HG03469 (cell line): ENCODE results near the gene KPNA1.
A peak's percentile ranks its signal among the peaks of the same experiment; 100 is the strongest.
"Not testable (repeated sequence)": the region's sequence is repeated elsewhere in the genome, so short reads cannot be mapped to it uniquely, and the experiment has no call there.

Experiments
- ATAC-seq: cut with Tn5 transposase; IDR thresholded peaks from one replicate; pipeline ENCODE4 v1.9.1; 2021; ENCODE audit warnings: mild to moderate bottlenecking, moderate library complexity, moderate number of reproducible peaks; ENCODE audit not compliant: unreplicated experiment

Gene KPNA1

DNA sequence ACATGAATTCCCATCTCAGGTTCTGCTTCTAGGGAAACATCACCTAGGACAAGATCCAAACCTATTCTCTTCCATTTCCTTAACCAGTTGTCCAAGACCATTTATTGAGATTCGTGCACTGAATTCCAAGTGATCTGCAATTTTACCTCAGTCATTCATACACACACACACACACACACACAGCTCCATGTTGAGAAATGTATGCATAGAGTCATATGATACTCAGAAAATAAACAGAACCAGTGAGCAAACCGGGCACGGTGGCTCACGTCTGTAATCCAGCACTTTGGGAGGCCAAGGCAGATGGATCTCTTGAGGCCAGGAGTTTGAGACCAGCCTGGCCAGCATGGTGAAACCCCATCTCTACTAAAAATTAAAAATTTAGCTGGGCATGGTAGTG lies 6.1 kb upstream of the KPNA1 start:
- ATAC-seq = no peak

DNA sequence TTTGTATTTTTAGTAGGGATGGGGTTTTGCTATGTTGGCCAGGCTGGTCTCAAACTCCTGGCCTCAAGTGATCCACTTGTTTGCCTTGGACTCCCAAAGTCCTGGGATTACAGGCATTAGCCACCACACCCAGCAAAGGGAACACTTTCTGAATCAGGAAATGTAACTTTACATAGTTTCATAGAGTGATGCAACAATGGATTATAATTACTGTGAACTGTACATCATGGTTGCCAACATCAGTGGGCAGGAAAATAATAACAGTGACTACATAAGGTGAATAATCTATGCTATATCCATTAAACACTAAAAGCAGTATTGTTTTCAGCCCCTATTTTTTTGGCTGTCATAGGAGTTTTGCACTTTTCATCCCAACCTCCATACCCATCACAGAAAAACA lies 5.0 kb upstream of the KPNA1 start:
- ATAC-seq = no peak

DNA sequence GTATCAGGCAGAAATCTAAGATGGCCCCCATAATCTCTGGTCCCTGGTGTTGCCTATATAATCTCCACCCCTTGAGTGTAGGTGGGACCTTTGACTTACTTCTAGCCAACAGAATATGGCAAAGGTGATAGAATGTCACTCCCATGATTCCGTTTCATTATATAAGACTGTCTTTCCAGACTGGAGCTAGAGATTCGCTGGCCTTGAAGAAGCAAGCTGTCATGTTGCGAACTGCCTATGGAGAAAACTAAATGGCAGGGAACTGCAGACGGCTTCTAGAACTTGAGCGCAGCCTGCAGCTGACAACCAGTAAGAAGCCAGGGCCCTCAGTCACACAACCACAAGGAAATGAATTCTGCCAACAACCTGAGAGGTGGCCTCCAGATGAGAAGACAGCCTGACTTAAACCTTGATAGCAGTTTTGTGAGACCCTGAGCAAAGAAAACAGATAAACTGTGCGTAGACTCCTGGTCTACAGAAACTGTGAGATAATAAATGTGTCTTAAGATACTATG lies 2.2 kb upstream of the KPNA1 start:
- ATAC-seq = no peak

DNA sequence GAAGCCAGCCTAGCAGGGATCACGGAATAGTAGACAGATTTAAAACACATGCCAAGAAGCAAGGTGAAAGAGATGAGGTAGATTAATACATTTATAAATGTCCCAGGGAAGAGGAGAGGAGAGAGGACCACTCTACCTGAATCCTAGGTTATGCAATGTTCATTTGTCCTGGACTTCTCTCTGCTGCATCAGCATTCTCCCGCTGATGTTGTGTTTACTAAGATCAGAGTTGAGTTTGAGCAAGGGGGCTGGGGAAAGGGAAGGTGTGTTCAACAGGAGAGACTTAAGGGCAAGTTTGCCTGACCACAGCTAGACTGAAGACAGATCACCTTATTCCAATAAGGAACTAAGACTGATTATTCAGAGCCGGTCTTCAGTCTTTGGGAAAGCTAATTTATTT lies 1.1 kb upstream of the KPNA1 start:
- ATAC-seq = no peak

DNA sequence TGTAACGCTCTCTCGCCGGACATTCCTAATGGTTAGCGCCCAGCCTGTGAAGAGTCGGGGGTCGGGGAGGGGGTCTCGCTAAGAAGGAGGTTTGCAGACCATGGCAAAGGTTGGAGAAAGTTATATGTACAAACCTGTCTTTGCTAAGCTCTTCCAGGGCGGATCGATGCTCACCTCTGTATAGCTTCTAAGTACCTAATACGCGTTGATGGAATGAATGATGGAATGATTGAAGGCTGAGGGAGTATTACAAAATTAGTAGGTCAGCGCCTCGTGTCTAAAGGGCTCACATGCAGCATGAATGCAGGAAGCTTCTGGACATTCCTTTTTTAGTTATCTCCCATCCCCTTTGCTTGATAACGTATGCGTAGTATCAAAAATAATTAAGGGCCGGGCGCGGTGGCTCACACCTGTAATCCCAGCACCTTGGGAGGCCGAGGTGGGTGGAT lies 305 bp upstream of the KPNA1 start:
- ATAC-seq = no peak

DNA sequence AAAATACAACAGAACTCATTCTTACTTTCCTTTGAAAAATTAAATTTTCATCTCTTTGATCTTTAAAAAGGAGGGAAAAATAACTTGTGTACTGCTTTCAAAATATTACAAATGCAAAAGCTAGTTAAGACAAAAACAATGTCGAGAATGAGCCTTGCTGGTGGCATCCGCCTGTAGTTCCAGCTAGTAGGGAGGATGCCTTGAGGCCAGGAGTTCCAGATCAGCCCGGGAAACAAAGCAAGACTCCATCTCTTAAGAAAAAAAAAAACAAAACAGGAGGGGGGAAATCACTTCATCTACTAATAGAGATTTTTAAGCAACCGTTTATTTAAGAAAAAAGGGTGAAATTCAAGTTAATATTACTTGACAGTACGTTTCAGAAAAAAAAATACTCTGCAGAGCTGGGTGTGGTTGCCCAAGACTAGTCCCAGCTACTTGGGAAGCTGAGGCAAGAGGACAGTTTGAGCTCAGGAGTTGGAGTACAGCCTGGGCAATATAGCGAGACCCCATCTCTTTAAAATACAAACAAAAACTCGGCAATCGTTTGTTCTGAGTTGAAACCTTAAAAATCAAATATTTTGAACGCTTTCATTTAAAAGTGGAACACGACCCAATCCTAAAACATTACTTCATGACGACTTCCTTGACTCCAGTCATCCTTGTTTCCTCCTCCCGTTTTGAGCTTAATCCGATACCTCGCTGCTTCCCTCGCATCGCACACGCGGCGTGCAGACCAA lies 1.2 kb downstream of the KPNA1 start:
- ATAC-seq = no peak

DNA sequence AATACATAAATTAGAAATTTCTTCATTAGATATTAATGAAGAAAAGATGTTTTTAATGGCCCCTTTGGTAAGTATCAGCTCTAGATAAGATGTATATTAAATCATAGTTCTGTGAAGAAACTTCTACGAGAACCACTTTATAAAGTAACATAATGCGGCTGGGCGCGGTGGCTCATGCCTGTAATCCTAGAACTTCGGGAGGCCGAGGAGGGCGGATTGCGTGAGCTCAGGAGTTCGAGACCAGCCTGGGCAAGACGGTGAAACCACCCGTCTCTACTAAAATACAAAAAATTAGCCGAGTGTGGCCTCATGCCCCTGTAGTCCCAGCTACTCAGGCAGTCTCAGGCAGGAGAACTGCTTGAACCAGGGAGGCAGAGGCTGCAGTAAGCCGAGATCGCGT lies 2.5 kb downstream of the KPNA1 start:
- ATAC-seq = no peak

DNA sequence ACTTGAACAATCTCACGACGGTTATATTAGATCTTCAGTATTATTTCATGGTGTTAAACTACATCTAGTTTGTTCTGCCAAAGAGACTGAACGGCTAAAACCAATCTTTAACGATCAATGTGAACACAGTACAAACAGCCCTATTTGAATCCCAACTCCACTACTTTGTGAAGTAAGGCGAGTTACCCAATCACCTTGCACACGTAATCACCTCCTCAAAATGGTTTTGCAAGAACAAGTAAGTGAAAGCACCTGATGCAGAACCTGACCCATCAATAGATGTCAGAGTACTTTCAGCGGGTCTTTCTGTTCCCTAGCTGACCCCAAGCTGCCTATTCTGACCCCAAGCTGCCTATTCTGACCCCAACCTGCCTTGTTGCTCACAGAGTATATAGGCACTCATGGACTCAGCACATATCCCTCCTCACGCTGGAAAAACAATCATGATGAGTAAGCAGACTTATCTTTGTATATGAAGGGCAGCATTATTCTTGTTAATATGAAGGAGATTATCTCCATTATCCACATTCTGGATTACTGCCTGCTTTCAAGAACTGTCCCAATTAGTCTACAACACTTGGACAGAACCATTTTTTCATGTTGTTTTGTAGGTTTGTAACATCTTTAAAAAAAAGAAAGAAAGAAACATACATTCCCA lies 3.7 kb downstream of the KPNA1 start:
- no peak for ATAC-seq

DNA sequence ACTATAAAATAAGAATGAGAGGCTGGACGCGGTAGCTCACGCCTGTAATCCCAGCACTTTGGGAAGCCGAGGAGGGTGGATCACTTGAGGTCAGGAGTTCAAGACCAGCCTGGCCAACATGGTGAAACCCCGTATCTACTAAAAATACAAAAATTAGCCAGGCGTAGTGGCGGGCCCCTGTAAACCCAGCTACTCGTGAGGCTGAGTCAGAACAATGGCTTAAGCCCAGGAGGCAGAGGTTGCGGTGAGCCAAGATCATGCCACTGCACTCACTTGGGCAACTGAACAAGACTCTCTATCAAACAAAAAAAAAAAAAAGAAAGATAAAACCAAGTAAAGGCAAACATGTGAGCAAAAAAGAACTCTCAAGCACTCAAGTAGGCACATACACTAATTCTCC lies 5.8 kb downstream of the KPNA1 start:
- ATAC-seq = not testable (repeated sequence)

DNA sequence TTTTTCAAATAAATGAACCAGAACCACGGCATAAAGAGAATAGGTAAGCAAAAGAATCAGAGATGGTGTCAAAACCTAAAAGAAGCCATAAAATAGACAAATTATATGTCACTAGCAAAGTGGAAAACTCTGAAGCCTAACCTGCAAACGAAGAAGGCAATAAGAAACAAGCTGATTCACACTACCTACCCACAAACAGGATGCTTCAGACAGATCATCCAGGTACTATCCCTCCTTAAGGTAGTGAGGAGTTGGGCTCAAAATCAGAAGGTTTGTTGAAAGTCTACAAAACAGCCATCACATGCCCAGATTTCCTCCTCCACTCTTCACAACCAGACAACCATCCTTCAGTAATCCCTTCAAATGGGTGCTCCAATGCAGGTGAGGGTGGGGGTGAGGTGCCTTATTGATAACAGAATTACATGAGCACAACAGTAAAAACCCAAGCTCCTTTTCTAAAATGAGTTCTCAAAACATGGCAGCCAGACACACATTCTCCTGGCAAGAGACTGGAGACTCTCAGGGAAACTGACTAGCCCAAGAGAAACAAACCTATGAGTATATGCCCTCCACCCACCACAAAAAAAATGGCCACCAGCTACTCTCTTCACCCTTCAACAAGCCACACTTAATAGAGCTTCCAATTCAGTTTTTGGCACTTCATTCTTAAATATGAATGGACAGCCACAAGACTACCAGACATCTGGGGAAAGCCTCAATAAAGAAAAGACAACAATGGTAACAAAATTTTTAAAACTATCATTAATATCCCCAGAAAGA lies 6.4 kb downstream of the KPNA1 start:
- no peak for ATAC-seq

DNA sequence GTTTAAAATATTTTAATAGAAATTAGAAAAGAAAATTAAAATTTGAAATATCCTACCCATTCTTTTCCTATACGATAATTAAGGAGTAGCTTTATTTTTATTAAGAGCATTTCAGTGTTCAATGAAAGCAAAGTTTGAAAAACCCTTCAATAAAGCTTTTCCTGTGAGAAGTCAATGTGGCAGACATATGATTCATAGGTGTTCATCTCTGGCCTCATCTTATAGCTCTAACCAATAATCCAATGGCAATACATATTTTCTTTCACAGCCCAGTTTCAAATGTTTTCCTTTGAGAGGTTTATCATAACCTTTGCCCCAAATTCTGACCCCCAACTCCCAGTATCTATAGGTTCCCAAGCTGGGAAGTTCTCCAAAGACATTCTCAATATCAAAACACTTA lies 8.3 kb downstream of the KPNA1 start:
- no peak for ATAC-seq

DNA sequence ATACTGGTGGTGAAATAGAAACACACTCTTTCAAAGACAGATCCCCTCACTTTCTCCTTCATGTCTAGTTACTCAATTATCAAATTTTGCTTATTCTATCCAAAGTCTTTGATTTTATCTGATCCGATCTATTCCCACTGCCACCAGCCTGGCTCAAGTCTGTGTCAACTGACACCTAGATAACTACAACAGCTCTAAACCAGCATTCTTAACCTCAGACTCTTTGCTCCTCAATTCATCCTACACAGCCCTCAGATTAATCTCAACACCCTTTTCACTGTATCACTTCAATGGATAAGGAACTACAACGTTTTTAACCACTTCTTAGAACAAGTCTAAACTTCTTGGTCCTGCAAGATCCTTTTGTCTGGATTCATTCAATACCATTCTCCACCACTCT lies 9.1 kb downstream of the KPNA1 start:
- no peak for ATAC-seq

DNA sequence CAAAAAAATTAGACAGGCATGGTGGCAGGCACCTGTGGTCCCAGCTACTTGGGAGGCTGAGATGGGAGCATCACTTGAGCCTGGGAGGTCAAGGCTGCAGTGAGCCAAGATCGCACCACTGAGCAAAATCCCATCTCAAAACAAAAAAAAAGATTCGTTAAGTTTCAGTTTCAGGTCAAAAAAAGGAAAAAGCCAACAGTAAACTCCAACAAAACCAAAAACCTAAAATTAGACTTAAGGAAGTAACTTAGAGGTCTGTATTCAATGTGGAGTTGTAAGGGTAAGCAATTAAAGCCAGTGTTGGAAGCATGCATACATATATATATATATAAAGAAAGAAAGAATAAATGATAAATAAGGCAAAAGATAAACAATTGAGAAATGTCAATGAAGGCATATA lies 11.8 kb downstream of the KPNA1 start:
- ATAC-seq = no peak

DNA sequence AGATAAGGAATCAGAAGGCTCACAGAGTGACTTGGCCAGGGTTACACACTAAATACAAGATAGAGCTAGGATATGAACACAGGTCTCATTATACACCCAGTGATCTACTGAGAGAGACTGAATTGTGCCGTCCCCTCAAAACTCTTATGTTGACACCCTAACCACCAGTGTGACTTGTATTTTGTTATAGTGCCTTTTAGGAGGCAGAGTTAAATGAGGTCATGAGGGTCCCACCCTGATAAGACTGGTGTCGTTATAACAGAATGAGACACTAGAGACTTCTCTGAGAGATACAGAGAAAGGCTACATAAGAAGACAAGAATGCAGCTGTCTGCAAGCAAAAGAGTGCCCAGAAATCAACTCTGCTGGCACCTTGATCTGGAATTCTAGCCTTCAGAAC lies 12.6 kb downstream of the KPNA1 start:
- ATAC-seq = no peak

DNA sequence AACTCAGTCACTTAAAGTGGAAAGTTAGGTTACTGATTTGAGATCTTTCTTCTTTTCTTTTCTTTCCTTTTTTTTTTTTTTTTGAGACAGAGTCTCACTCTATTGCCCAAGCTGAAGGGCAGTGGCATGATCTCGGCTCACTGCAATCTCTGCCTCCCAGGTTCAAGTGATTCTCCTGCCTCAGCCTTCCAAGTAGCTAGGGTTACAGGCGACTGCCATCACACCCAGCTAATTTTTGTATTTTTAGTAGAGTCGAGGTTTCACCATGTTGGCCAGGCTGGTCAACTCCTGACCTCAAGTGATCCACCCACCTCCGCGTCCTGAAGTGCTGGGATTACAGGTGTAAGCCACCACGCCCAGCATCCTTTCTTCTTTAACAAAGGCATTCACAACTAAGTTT lies 13.8 kb downstream of the KPNA1 start:
- ATAC-seq = not testable (repeated sequence)

DNA sequence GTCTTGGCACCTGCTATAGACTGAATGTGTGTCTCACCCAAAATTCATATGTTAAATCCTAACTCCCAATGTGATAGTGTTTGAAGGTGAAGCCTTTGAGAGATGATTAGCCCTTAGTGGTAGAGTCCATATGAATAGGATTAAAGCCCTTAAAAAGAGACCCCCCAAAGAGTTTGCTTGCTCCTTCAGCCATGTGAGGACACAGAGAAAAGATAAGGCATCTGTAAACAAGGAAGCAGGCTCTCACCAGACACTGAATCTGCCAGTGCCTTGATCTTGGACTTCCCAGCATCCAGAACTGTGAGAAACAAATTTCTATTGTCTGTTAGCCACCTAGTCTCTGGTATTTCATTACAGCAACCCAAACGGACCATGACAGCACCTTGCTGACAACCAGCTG lies 16.6 kb downstream of the KPNA1 start:
- ATAC-seq = no peak

DNA sequence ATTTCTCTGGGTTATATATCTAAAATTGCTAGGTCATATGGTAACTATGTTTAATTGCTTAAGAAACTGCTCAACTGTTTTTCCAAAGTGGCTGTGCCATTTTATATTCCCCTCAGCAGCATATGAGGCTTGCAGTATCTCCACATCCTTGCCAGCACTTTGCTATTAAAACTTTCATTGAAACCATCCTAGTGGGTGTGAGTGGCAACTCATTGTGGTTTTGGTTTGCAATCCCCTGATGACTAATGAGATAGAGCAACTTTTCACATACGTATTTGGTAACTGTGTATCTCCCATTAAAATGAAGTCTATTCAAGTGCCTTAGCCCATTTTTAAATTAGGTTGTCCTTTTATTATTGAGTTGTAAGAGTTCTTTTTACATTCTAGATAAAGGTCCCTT lies 17.3 kb downstream of the KPNA1 start:
- peak; percentile 90 for ATAC-seq

DNA sequence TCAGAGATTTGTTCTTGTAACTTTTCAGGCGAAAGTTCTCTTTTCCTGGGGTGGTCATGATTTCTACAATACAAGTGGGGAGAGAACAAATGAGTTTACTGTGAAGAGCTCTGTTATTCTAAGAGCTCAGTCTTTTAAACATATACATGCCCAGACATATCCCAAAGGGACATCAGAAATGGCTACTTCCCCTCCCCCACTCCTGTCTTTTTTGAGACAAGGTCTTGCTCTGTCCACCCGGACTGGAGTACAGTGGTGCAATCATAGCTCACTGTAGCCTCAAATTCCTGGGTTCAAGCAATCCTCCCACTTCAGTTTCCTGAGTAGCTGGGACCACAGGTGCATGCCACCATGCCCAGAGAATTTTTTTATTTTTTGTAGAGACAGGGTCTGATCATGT lies 18.2 kb downstream of the KPNA1 start:
- no peak for ATAC-seq

DNA sequence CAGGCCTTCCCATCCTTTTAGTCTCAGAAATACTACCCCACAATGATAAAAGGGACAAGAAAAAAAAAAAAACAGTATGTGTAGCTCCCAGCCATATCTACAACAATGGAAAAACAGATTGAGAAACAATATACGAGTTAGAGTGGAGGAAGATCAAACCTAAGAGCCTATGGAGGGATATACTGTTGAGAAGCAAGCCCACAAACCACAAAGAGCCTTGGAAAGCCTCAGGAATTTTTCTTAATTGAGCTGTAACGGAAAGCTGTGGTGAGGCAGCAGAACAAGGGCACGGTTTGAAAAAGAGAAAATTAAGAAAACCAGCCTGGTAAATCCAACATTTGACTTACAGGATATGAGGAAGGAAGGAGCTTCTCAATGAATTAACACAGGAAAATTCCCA lies 21.4 kb downstream of the KPNA1 start:
- ATAC-seq = no peak

DNA sequence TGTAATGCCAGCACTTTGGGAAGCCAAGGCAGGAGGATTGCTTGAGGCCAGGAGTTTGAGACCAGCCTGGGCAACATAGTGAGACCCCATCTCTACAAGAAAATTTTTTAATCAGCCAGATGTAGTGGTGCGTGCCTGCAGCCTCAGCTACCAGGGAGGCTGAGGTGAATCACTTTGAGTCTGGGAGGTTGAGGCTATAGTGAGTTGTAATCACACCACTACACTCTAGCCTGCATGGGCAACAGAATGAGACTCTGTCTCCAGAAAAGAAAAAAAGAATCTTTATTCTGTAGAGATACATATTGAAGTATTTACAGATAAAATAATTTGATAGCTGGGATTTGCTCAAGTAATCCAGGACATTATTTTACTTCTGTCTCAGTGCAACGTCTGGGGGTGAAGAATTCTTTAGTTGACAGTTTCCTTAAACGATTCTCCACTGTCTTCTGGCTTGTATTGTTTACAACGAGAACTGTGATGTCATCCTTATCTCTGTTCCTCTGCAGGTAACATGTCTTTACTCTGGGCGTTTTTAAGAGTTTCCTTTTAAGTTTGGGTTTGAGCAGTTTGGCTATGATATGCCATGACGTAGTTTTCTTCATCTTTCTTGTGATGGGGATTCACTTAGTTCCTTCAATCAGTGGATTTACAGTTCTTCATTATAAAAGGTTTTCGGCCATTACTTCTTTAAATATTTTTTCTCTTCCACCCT lies 26.3 kb downstream of the KPNA1 start:
- ATAC-seq = no peak

DNA sequence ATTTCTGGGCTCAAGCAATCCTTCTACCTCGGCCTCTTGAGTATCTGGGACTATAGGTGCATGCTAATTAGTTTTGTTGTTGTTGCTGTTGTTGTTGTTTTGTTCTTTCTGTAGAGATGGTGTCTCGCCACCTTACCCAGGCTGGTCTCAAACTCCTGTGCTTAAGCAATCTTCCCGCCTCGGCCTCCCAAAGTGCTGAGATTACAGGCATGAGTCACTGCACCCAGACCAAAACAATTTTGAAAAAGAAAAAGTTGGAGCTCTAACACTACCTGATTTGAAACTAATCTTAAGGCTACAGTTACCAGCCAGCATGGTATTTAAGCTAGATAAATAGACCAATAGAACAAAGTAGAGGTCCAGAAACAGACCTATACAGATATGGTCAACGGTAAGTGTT lies 29.8 kb downstream of the KPNA1 start:
- no peak for ATAC-seq
